Esophagus muscularis mucosa (tissue), 4 donors: ENCODE results near the gene RAB3A. TPM values are rescaled to one million over a fixed set of nuclear protein-coding genes. Genes with fewer than 3 reads are reported as not detected.
A peak's percentile ranks its signal among the peaks of the same experiment; 100 is the strongest.

Experiments
- DNase-seq: peaks from one replicate; pipeline ENCODE4 v3.0.0-alpha.2; 2017; ENCODE audit errors: extremely low spot score
- H3K27ac ChIP-seq, 4 donors: fragments of 200-600 bp; sonication (generic); replicated peaks in 1 of 4; 1 replicate in 3 of 4; 2 replicates in 1 of 4; pipeline ENCODE4 v1.5.1; 2016 to 2019; ENCODE audit warnings: mild to moderate bottlenecking in 1 of 4
- H3K27me3 ChIP-seq, 4 donors: fragments of 200-600 bp; sonication (generic); one replicate each; pipeline versions ENCODE4 v1.5.1 to v1.6.0; 2016 to 2019
- H3K36me3 ChIP-seq, 4 donors: fragments of 200-600 bp; sonication (generic); one replicate each; pipeline ENCODE4 v1.5.1; 2016 to 2019
- H3K4me1 ChIP-seq, 4 donors: fragments of 200-600 bp; sonication (generic); one replicate each; pipeline ENCODE4 v1.5.1; 2016 to 2019
- H3K4me3 ChIP-seq, 4 donors: fragments of 200-600 bp; sonication (generic); 1 replicate in 2 of 4; 2 replicates in 2 of 4; pipeline ENCODE4 v1.5.1; 2016 to 2019; ENCODE audit warnings: mild to moderate bottlenecking in 4 of 4, moderate library complexity in 1 of 4
- H3K9me3 ChIP-seq, 4 donors: fragments of 200-600 bp; sonication (generic); 1 replicate in 3 of 4; 2 replicates in 1 of 4; pipeline ENCODE4 v1.5.1; 2016 to 2019
- CTCF ChIP-seq, 3 experiments: fragments of 200-600 bp in 2 of 3; fragments of 450-650 bp in 1 of 3; sonication (generic) in 2 of 3; IDR thresholded peaks; one replicate each; pipeline ENCODE4 v1.5.1; 2017 to 2019; ENCODE audit warnings: antibody characterized with exemption in 3 of 3, mild to moderate bottlenecking in 2 of 3, moderate library complexity in 1 of 3
- EP300 ChIP-seq: sonication (generic); formaldehyde crosslinking; IDR thresholded peaks from one replicate; pipeline ENCODE4 v1.6.1; 2017; ENCODE audit warnings: antibody characterized with exemption
- POLR2A ChIP-seq: fragments of 450-650 bp; IDR thresholded peaks from one replicate; pipeline ENCODE4 v1.6.1; 2017; ENCODE audit warnings: antibody characterized with exemption, moderate library complexity, mild to moderate bottlenecking, low read depth
- POLR2AphosphoS5 ChIP-seq, 2 donors: sonication (generic); formaldehyde crosslinking; IDR thresholded peaks; one replicate each; pipeline ENCODE4 v1.6.1; 2017; ENCODE audit warnings: antibody characterized with exemption in 2 of 2
- WGBS: methylation state at CpG from one replicate; pipeline ENCODE4 v1.1.5; 2018; 5-methylcytosine and 5-hydroxymethylcytosine counted together
- intact Hi-C: fragments of 100-400 bp; cut with DNase I; formaldehyde crosslinking; loops from one replicate; pipeline ENCODE4 v1.15.1; 2023
- total RNA-seq, 4 donors: library from RNA; depleted of rRNA; stranded (reverse); fragments of >200 nt; gene quantifications; one replicate each; pipeline versions ENCODE4 v1.1.0 to v1.2.1, GENCODE V29; 2016

RAB3A gene
- total RNA-seq, 4 donors from 2014 or later = 1.7 to 2.5 (median 1.9) TPM

GRCh38 chr19:18206018-18206417, 2.2 kb upstream of the RAB3A start:
- Histone ChIP-seq H3K4me1 (peaks cover 20 to 41% (median 37%) of the 10 kb centered on the region in 4 donors), H3K27me3 (peaks cover 0 to 12% (median 0%) of the 10 kb centered on the region in 4 donors), H3K4me3 (peak overlapping the region in 1 of 4 donors; percentile 73), H3K36me3 (peaks cover 0 to 7% (median 0%) of the 10 kb centered on the region in 4 donors), H3K9me3 (no peaks in the 10 kb centered on the region), H3K27ac (peak overlapping the region; percentile 92 to 98 (median 95))
- TF ChIP-seq POLR2AphosphoS5 (IDR thresholded peaks at IDR 0.05) (no peak), CTCF (IDR thresholded peaks at IDR 0.05) (no peak), POLR2A (no peak), EP300 (no peak)
- 83% methylated on average over 12 of the region's 12 CpGs for WGBS
- intact Hi-C loops = loop anchor here (10.0 kb wide), 1 partner anchor 119 kb away; the partner anchor contains the start of gene LSM4
- DNase-seq = no peak

GRCh38 chr19:18205200-18205892, 1.5 kb upstream of the RAB3A start:
- peaks cover 0 to 10% (median 3%) of the 10 kb centered on the region in 4 donors for H3K36me3 ChIP-seq
- H3K9me3 ChIP-seq = no peaks in the 10 kb centered on the region
- H3K4me1 ChIP-seq = peaks cover 20 to 41% (median 37%) of the 10 kb centered on the region in 4 donors
- peaks cover 0 to 12% (median 0%) of the 10 kb centered on the region in 4 donors for H3K27me3 ChIP-seq
- WGBS = 9% methylated on average over 25 of the region's 36 CpGs
- intact Hi-C loops = loop anchor here (10.0 kb wide), 1 partner anchor 119 kb away; the partner anchor contains the start of gene LSM4
- peak; percentile 96 for DNase-seq
- TF ChIP-seq CTCF (IDR thresholded peaks at IDR 0.05) = peak in 1 of 3 experiments; percentile 11
- peak; percentile 67 to 83 for TF ChIP-seq POLR2AphosphoS5 (IDR thresholded peaks at IDR 0.05)
- TF ChIP-seq EP300 = no peak
- TF ChIP-seq POLR2A = peak; percentile 22
- H3K27ac ChIP-seq = peak overlapping the region; percentile 92 to 98 (median 95)
- H3K4me3 ChIP-seq = peak overlapping the region; percentile 61 to 73 (median 66)

GRCh38 chr19:18204394-18205199, 755 bp upstream of the RAB3A start:
- DNase-seq = no peak
- TF ChIP-seq CTCF (IDR thresholded peaks at IDR 0.05) (no peak), POLR2A (peak; percentile 17), EP300 (no peak), POLR2AphosphoS5 (IDR thresholded peaks at IDR 0.05) (peak in 1 of 2 donors; percentile 82)
- peaks cover 20 to 41% (median 37%) of the 10 kb centered on the region in 4 donors for H3K4me1 ChIP-seq
- intact Hi-C loops = loop anchor here (10.0 kb wide), 1 partner anchor 120 kb away; the partner anchor contains the start of gene LSM4
- H3K27me3 ChIP-seq = peaks cover 0 to 8% (median 0%) of the 10 kb centered on the region in 4 donors
- H3K27ac ChIP-seq = peak overlapping the region; percentile 92 to 98 (median 95)
- H3K36me3 ChIP-seq = peaks cover 2 to 18% (median 10%) of the 10 kb centered on the region in 4 donors
- WGBS = 0% methylated on average over 19 of the region's 22 CpGs
- no peaks in the 10 kb centered on the region for H3K9me3 ChIP-seq
- peak overlapping the region; percentile 61 to 73 (median 66) for H3K4me3 ChIP-seq

- no peaks in the 10 kb centered on the region for H3K9me3 ChIP-seq
- peak overlapping the region; percentile 79 to 98 (median 88) for H3K27ac ChIP-seq
- whole genome bisulfite sequencing = 0% methylated on average over 2 of the region's 38 CpGs
- TF ChIP-seq EP300 (no peak), CTCF (IDR thresholded peaks at IDR 0.05) (peak in 1 of 3 experiments; percentile 8)
- DNase-seq = no peak
- intact Hi-C loops = loop anchor here (10.0 kb wide), 1 partner anchor 121 kb away; the partner anchor contains the start of gene LSM4
- peaks cover 4 to 30% (median 22%) of the 10 kb centered on the region in 4 donors for H3K36me3 ChIP-seq
- no peaks in the 10 kb centered on the region for H3K27me3 ChIP-seq
- peak overlapping the region; percentile 69 to 79 (median 75) for H3K4me3 ChIP-seq
- peaks cover 20 to 39% (median 36%) of the 10 kb centered on the region in 4 donors for H3K4me1 ChIP-seq
These were observed 407 bp downstream of the RAB3A start for GRCh38 chr19:18203408-18203862.
